AG04449 (cell line): ENCODE data around the gene SELENOW.
A peak's percentile ranks its signal among the peaks of the same experiment; 100 is the strongest.
"Not testable (repeated sequence)": the region's sequence is repeated elsewhere in the genome, so short reads cannot be mapped to it uniquely, and the experiment has no call there.

Experiments used
- CTCF ChIA-PET: fragments of 350-600 bp; formaldehyde crosslinking; extraction: SDS; loops from one replicate; lab custom pipeline; 2021; ENCODE audit warnings: antibody characterized with exemption; lab: Yijun Ruan, JAX
- POLR2A ChIA-PET: fragments of 400-600, 350-600 bp; formaldehyde crosslinking; extraction: SDS; loops from one replicate; lab custom pipeline; 2020; ENCODE audit warnings: antibody characterized with exemption, inconsistent platforms; lab: Yijun Ruan, JAX
- DNase-seq: peaks from one replicate; pipeline ENCODE4 v3.0.0-alpha.2; 2010; ENCODE audit warnings: low read depth, low spot score
- H3K4me3 ChIP-seq: 2 replicates; pipeline ENCODE4 v1.5.1; 2011; ENCODE audit warnings: low read depth, mild to moderate bottlenecking, control low read depth, low read length
- CTCF ChIP-seq: IDR thresholded peaks from one replicate; pipeline ENCODE4 v1.5.1; 2011; ENCODE audit warnings: mild to moderate bottlenecking, moderate library complexity, low read length, control low read depth, inconsistent platforms; ENCODE audit not compliant: insufficient read depth; ENCODE audit errors: missing control alignments

Gene SELENOW

GRCh38 chr19:47760632-47760999 lies 17.9 kb upstream of the SELENOW start:
- ChIA-PET POLR2A (interaction anchor here (1.2 kb wide), 1 partner anchor 13 kb away, joined by 3 read pairs; no protein-coding TSS in a partner anchor), CTCF (interaction anchor here (0.6 to 2.9 kb wide), 4 partner anchors 29 to 108 kb away, joined by 3 to 15 read pairs (median 4); partner anchors contain the start of gene EHD2)

GRCh38 chr19:47761566-47761965 lies 16.9 kb upstream of the SELENOW start:
- no peak for DNase-seq
- ChIA-PET CTCF (interaction anchor here (0.9 to 1.3 kb wide), 2 partner anchors 18 to 48 kb away, joined by 3 to 4 read pairs; partner anchors contain the start of gene EHD2), POLR2A (interaction anchor here (1.2 kb wide), 1 partner anchor 14 kb away, joined by 3 read pairs; no protein-coding TSS in a partner anchor)
- no peak overlapping the region for H3K4me3 ChIP-seq
- TF ChIP-seq CTCF = no peak

More at GRCh38 chr19:47760632-47760999, 17.9 kb upstream of the SELENOW start:
- H3K4me3 ChIP-seq = no peak overlapping the region
- no peak for DNase-seq
- TF ChIP-seq CTCF = no peak

- ChIA-PET CTCF (interaction anchor here (0.8 to 7.1 kb wide), 5 partner anchors 18 to 324 kb away, joined by 3 to 100 read pairs (median 3); partner anchors contain the start of gene EHD2), POLR2A (interaction anchor here (1.2 kb wide), 1 partner anchor 15 kb away, joined by 3 read pairs; no protein-coding TSS in a partner anchor)
- TF ChIP-seq CTCF = no peak
- no peak for DNase-seq
- H3K4me3 ChIP-seq = no peak overlapping the region
Observed at GRCh38 chr19:47762151-47762550, 16.4 kb upstream of the SELENOW start.

GRCh38 chr19:47762615-47763308 lies 15.7 kb upstream of the SELENOW start:
- no peak overlapping the region for H3K4me3 ChIP-seq
- no peak for TF ChIP-seq CTCF
- DNase-seq = no peak
- POLR2A ChIA-PET = no interaction called here
- CTCF ChIA-PET = interaction anchor here (0.8 to 7.1 kb wide), 6 partner anchors 17 to 324 kb away, joined by 3 to 100 read pairs (median 4); partner anchors contain the start of gene EHD2

GRCh38 chr19:47764705-47765104 lies 13.8 kb upstream of the SELENOW start:
- ChIA-PET CTCF (interaction anchor here (0.9 to 7.1 kb wide), 11 partner anchors 8 to 99 kb away, joined by 3 to 100 read pairs (median 15); partner anchors contain the start of genes EHD2, NOP53 and SELENOW), POLR2A (interaction anchor here (0.7 to 1.3 kb wide), 3 partner anchors 50 to 101 kb away, joined by 3 to 4 read pairs (median 3); no protein-coding TSS in a partner anchor)
- not testable (repeated sequence) for DNase-seq, H3K4me3 ChIP-seq

GRCh38 chr19:47765523-47766358 lies 12.8 kb upstream of the SELENOW start:
- H3K4me3 ChIP-seq = no peak overlapping the region
- ChIA-PET POLR2A (interaction anchor here (0.9 to 1.4 kb wide), 3 partner anchors 12 to 52 kb away, joined by 4 read pairs; partner anchors contain the start of genes EHD2 and SELENOW), CTCF (interaction anchor here (0.9 to 7.1 kb wide), 15 partner anchors 9 to 126 kb away, joined by 3 to 100 read pairs (median 14); partner anchors contain the start of genes EHD2, NOP53 and SELENOW)
- peak; percentile 88 for TF ChIP-seq CTCF
- no peak for DNase-seq
